SHP77 treated with DMSO at 0.1 percent for 48 hours (cell line): Measurements from ENCODE around the gene SHKBP1.

Source experiments
- DNase-seq: peaks from one replicate; lab custom pipeline; 2025; lab: John Stamatoyannopoulos, UW

SHKBP1 gene

DNA sequence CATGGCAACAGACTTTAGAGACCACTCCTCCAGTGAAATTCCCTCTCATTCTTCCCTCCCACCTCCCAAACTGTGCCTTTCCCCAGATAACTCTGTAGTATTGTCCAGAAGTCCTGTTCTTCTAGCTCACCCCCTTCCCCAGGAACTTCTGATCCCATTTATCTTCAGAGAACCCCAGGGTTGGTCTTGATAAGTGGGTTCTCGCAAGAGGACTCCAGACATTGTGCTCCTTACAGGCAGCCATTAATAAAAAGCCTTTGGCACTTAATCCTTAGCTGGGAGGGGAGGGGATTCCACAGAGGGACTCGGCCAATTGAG, 26.4 kb downstream of the SHKBP1 start:
- DNase-seq: no peak

DNA sequence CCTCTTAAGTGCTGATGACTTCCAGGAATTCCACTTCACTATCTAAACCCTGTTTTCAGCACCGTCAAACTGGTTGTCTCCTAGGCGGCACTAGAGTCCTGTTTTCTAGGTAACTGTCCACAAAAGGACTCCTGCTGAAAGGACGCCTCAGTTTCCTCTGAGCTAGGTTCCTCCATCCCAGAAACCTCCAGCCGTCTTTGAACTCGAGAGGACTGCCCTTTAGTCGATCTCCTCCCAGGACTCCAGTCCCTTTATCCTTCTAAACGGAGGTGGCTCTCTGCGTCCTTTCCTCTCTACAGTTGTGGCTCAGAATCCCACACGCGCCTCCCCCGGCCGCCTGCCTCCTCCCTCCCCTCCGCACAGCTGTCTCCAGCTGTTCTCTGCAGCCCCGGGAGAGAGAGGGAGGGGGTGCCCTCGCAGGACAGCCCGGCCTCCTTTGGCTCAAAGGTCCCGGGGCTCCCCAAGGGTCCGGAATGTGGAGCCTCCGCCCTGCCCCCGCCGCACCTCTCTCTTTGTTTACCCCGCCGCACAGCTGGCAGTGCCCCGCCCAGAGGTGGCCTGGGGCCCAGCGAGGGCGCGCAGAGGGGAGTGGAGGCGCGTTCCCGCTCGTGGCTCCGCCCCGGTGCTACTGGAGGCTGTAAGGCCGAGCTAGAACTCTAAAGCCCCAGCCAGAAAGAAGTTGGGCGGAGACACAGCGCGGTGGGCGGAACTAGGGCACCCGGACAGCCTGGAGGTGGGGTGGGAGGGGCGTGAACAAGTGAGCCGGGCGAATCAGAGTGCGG, 26.9 kb downstream of the SHKBP1 start:
- DNase-seq: peak; percentile 98

GRCh38 chr19:40604171-40604646, 27.5 kb downstream of the SHKBP1 start:
- no peak for DNase-seq

DNA sequence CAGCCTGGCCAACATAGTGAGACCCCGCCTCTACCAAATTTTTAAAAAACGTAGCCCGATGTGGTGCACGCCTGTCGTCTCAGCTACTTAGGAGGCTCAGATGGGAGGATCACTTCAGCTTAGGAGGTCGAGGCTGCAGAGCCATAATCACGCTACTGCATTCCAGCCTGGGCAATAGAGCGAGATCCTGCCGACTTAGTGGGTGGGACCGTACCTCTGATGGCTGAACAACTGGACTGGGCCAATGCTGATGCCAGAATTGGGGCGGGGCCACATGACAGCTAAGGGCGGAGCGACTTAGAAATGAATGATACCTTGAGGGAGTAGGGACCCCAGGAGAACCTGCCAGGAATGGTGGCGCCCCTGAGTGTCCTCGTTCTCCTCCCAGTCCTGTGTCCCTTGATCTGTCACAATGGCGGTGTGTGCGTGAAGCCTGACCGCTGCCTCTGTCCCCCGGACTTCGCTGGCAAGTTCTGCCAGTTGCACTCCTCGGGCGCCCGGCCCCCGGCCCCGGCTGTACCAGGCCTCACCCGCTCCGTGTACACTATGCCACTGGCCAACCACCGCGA, 28.1 kb downstream of the SHKBP1 start:
- DNase-seq: no peak

GRCh38 chr19:40605216-40605971, 28.7 kb downstream of the SHKBP1 start:
- peak; percentile 63 for DNase-seq

DNA sequence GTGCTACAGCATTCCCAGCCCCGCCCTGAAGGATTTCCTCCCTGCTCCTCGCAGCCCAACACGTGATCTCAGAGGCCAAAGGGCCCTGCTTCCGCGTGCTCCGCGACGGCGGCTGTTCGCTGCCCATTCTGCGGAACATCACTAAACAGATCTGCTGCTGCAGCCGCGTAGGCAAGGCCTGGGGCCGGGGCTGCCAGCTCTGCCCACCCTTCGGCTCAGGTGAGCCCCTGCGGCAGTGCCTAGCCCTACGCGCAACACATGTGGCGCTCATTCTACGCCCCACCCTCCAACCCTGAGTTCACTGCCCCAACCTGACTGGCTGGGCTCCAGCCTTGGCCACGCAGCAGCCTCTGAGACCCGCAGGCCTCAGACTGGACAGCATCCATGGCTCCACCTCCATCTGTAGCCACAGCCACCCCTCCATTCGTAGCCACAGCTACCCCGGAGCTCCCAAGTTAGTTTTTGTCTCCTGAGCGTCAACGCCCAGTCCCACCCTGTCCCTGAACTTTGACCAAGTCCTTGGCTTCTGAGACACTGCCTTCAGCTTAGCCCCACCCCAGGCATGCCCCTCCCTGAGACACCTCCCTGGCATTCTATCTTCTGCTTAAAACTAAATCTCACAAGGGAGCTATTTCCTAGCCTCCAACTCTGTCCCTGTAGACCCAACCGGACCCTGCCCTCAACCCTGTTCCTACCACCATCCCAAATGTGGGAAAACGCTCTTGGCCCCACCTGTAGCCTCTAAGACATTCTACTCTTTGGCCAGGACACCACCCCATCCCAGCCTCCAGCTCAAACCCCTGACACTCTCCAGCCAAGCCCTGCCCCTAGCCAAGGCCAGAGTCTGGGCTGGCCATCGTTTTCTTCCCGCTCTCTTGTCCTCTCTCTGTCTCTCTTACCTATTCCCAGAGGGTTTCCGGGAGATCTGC, 30.9 kb downstream of the SHKBP1 start:
- no peak for DNase-seq

DNA sequence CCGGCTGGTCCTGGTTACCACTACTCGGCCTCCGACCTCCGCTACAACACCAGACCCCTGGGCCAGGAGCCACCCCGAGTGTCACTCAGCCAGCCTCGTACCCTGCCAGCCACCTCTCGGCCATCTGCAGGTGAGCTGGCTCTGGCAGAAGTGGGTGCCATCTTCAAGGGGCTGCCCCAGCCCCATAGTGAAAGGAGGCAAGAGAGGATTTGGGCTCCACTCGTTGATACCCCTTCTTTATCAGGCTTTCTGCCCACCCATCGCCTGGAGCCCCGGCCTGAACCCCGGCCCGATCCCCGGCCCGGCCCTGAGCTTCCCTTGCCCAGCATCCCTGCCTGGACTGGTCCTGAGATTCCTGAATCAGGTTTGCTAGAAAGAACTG, 31.6 kb downstream of the SHKBP1 start:
- DNase-seq: no peak

- DNase-seq: no peak
Observed at GRCh38 chr19:40608957-40609356, 32.3 kb downstream of the SHKBP1 start.

GRCh38 chr19:40609561-40610395, 33.1 kb downstream of the SHKBP1 start:
- peak; percentile 75 for DNase-seq

GRCh38 chr19:40610396-40611064, 33.9 kb downstream of the SHKBP1 start:
- peak; percentile 55 for DNase-seq

DNA sequence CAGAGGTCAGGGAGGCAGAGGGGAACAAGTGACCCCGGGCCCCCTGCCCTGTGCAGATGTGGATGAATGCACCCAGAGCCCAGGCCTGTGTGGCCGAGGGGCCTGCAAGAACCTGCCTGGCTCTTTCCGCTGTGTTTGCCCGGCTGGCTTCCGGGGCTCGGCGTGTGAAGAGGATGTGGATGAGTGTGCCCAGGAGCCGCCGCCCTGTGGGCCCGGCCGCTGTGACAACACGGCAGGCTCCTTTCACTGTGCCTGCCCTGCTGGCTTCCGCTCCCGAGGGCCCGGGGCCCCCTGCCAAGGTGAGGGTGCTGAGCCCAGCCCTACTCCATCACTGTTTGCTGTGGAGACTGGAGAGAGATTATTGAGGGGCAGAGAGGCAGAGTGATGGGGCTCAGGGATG, 34.4 kb downstream of the SHKBP1 start:
- DNase-seq: peak; percentile 25

GRCh38 chr19:40611900-40612698, 35.4 kb downstream of the SHKBP1 start:
- no peak for DNase-seq

DNA sequence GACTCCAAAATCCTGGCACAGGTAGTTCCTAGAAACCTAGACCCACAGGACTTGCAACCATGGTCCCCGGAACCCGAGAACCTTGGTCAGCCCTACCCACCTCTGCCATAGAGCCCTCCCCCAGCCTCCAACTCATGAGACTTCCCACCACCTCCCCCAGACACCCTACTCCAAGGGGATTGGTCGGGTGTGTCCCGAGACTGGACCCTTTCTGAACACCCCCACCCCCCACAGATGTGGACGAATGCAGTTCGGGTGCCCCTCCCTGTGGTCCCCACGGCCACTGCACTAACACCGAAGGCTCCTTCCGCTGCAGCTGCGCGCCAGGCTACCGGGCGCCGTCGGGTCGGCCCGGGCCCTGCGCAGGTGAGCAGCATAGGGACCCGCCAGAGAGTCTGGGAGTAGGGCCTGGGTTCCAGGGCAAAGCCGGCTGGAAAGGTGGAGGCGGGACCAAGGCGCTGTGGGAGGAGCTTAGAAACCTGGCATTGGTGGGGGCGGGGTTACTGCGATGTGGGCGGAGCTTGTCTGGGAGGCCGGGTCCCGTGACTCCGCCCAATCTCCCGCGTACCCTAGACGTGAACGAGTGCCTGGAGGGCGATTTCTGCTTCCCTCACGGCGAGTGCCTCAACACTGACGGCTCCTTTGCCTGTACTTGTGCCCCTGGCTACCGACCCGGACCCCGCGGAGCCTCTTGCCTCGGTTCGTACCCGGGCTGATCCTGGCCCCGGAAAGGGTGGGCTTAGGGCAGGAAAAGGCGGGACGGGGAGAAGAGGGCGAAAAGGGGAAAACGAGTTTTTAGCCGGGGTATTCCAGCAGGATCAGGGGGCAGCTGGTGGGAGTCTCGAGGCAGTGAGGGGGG, 36.4 kb downstream of the SHKBP1 start:
- DNase-seq: no peak

- DNase-seq: no peak
Observed at GRCh38 chr19:40613690-40614621, 37.3 kb downstream of the SHKBP1 start.

DNA sequence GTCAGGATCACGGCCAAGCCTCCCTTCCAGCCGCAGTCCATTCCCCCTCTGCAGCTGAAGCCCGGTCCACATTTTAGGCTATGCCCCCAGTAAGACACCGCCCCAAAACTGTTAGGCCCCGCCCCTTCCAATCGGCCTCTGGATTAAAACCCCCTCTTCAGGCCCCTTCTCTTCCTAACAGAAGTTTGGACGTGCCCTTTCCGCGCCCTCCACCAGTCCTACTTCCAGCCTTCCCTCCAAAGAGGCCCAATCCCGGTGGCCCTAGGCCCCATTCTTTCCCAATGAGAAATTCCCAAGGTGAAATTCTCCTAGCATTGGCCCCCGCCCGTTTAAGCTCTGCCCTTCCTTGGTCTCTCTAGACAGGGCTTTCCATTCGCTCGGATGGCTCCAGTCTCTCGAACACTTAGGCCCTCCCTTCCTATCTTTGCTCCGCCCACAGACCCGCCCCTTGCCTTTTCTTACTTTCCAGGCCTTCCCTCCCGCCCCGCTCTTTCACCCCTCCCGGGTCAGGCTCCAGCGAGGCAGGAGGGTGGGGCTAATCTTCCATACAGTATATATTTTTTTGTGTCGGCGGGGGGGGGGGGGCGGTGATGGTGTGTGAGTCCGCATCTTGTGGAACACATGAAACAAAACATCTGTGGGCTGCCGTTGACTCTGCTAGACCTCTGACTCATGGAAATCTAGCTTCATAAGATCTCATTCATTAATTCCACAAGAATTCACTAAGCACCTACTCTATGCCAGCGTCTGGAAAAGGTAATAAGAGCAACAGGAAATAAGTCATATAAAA, 38.1 kb downstream of the SHKBP1 start:
- no peak for DNase-seq

GRCh38 chr19:40616178-40616577, 39.5 kb downstream of the SHKBP1 start:
- DNase-seq: no peak

DNA sequence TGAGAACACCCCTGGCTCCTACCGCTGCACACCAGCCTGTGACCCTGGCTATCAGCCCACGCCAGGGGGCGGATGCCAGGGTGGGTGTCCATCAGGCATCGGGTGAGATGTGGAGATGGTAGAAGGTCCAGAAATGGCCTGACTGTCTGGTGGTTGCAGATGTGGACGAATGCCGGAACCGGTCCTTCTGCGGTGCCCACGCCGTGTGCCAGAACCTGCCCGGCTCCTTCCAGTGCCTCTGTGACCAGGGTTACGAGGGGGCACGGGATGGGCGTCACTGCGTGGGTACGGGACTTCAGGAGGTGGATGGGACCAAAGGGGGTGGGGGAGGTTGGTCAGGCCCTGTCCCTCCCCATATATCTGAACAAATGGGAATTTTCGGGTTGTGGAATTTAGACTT, 40.3 kb downstream of the SHKBP1 start:
- DNase-seq: no peak
